ENCODE data around the gene KIAA1143.

KIAA1143 gene

GRCh38 chr3:44761101-44761423 lies 357 bp downstream of the KIAA1143 start:
- FAIRE-seq = no peak
- peak; percentile 13 for DNase-seq (ENCODE audit: insufficient read length)

GRCh38 chr3:44734646-44735168 lies 26.7 kb downstream of the KIAA1143 start:
- no peak for FAIRE-seq
- TF ChIP-seq POLR2A (IDR thresholded peaks at IDR 0.05; ENCODE audit: low read depth, low read length) (no peak), TAF1 (IDR thresholded peaks at IDR 0.05; ENCODE audit: borderline replicate concordance, low read depth, low read length) (no peak), POLR2AphosphoS5 (IDR thresholded peaks at IDR 0.05; ENCODE audit: low read depth, low read length) (no peak)
- no peak for DNase-seq (ENCODE audit: insufficient read length)

More at GRCh38 chr3:44761101-44761423, 357 bp downstream of the KIAA1143 start:
- TF ChIP-seq POLR2AphosphoS5 (IDR thresholded peaks at IDR 0.05; ENCODE audit: low read depth, low read length) (no peak), TAF1 (IDR thresholded peaks at IDR 0.05; ENCODE audit: borderline replicate concordance, low read depth, low read length) (no peak), POLR2A (IDR thresholded peaks at IDR 0.05; ENCODE audit: low read depth, low read length) (no peak)

GRCh38 chr3:44729384-44729910 lies 32.0 kb downstream of the KIAA1143 start, which contains the start of gene ZNF501:
Gene ZNF501, plus strand, starts transcription at chr3:44729635. Its CDS starts 4,787 bp downstream, at chr3:44734422.
- DNase-seq (ENCODE audit: insufficient read length) = peak; percentile 49
- TF ChIP-seq TAF1 (IDR thresholded peaks at IDR 0.05; ENCODE audit: borderline replicate concordance, low read depth, low read length) = no peak
- TF ChIP-seq POLR2A (IDR thresholded peaks at IDR 0.05; ENCODE audit: low read depth, low read length) = peak; percentile 44; the same call in 1 of the 2 replicates
- no peak; the same call in 1 of the 2 replicates for TF ChIP-seq POLR2AphosphoS5 (IDR thresholded peaks at IDR 0.05; ENCODE audit: low read depth, low read length)
- FAIRE-seq = peak; percentile 81

- FAIRE-seq = no peak
- no peak for TF ChIP-seq TAF1 (IDR thresholded peaks at IDR 0.05; ENCODE audit: borderline replicate concordance, low read depth, low read length)
- TF ChIP-seq POLR2A (IDR thresholded peaks at IDR 0.05; ENCODE audit: low read depth, low read length) = no peak
- TF ChIP-seq POLR2AphosphoS5 (IDR thresholded peaks at IDR 0.05; ENCODE audit: low read depth, low read length) = no peak
- DNase-seq (ENCODE audit: insufficient read length) = no peak
Observed at GRCh38 chr3:44722103-44722401, 39.4 kb downstream of the KIAA1143 start.

GRCh38 chr3:44721231-44722102 lies 40.0 kb downstream of the KIAA1143 start:
- DNase-seq (ENCODE audit: insufficient read length) (no peak), FAIRE-seq (no peak)

GRCh38 chr3:44712455-44713075 lies 48.9 kb downstream of the KIAA1143 start, which contains the start of gene ZNF502:
Gene ZNF502, plus strand, starts transcription at chr3:44712660. Its CDS starts 7,602 bp downstream, at chr3:44720262.
- DNase-seq (ENCODE audit: insufficient read length) (peak; percentile 9), FAIRE-seq (no peak)
- TF ChIP-seq POLR2A (IDR thresholded peaks at IDR 0.05; ENCODE audit: low read depth, low read length) (no peak; the same call in 1 of the 2 replicates), POLR2AphosphoS5 (IDR thresholded peaks at IDR 0.05; ENCODE audit: low read depth, low read length) (no peak), TAF1 (IDR thresholded peaks at IDR 0.05; ENCODE audit: borderline replicate concordance, low read depth, low read length) (no peak)

More at GRCh38 chr3:44721231-44722102, 40.0 kb downstream of the KIAA1143 start:
- TF ChIP-seq TAF1 (IDR thresholded peaks at IDR 0.05; ENCODE audit: borderline replicate concordance, low read depth, low read length) (no peak), POLR2AphosphoS5 (IDR thresholded peaks at IDR 0.05; ENCODE audit: low read depth, low read length) (no peak), POLR2A (IDR thresholded peaks at IDR 0.05; ENCODE audit: low read depth, low read length) (no peak)

Data from GM12892 (cell line).